ENCODE data around the gene DHX35. TPM values are rescaled to one million over a fixed set of nuclear protein-coding genes. Genes with fewer than 3 reads are reported as not detected.

The DHX35 gene
- total and polyA plus RNA-seq, 2 of the 8 experiments (the other 6 are each of a cell fraction or from before 2014, with no cell fraction given): 21.9 to 27.7 TPM

GRCh38 chr20:39045676-39046075 lies 83.5 kb downstream of the DHX35 start:
- Histone ChIP-seq H3K14ac (ENCODE audit: insufficient read length) (no peak overlapping the region), H3K27ac (ENCODE audit: low read depth, low read length) (no peak overlapping the region), H3K9ac (replicated peaks in 1 of 4; ENCODE audit: extremely low read depth in 1 of 4, low read depth in 3 of 4, low read length in 3 of 4) (no peak overlapping the region), H3K4me2 (ENCODE audit: insufficient read depth in 1 of 2, low read depth in 2 of 2, low read length in 2 of 2) (no peak overlapping the region), H3K79me2 (ENCODE audit: control insufficient read depth in 1 of 2, insufficient read depth in 2 of 2, low read length in 2 of 2) (no peaks in the 10 kb centered on the region), H2BK5ac (ENCODE audit: low read depth, low read length) (no peak overlapping the region), H2AK5ac (ENCODE audit: low read depth, low read length) (no peak overlapping the region), H3K23ac (ENCODE audit: insufficient read length) (no peak overlapping the region), H4K20me1 (replicated peaks in 1 of 2; ENCODE audit: control insufficient read depth in 1 of 2, insufficient read depth in 2 of 2, low read length in 2 of 2) (no peaks in the 10 kb centered on the region), H4K5ac (ENCODE audit: insufficient read length, low read depth, low read length) (no peak overlapping the region), H4K91ac (replicated peaks; ENCODE audit: insufficient read length, low read length) (no peak overlapping the region), H2AFZ (ENCODE audit: low read length) (no peak overlapping the region), H3K9me3 (ENCODE audit: insufficient read depth in 2 of 2, low read depth in 1 of 2, low read length in 1 of 2) (no peaks in the 10 kb centered on the region), H3K18ac (ENCODE audit: extremely low read depth, low read length) (no peak overlapping the region), H3K23me2 (ENCODE audit: low read depth, low read length) (peaks cover 6% of the 10 kb centered on the region), H2BK20ac (ENCODE audit: low read length) (no peak overlapping the region), H3K4me3 (ENCODE audit: extremely low read depth in 1 of 4, insufficient read depth in 2 of 4, low read depth in 3 of 4, low read length in 4 of 4) (no peak overlapping the region), H3K56ac (replicated peaks; ENCODE audit: insufficient read length, low read depth, low read length) (no peak overlapping the region), H2BK120ac (replicated peaks; ENCODE audit: low read depth, low read length) (no peak overlapping the region), H2BK12ac (ENCODE audit: low read depth, low read length) (no peak overlapping the region), H4K8ac (ENCODE audit: extremely low read depth, insufficient read depth, low read length) (no peak overlapping the region), H3K4ac (replicated peaks; ENCODE audit: insufficient read length, low read depth, low read length) (no peak overlapping the region), H3K27me3 (replicated peaks in 1 of 4; ENCODE audit: control insufficient read depth in 3 of 4, extremely low read depth in 1 of 4, insufficient read depth in 3 of 4, low read length in 3 of 4) (peaks cover 0 to 10% (median 6%) of the 10 kb centered on the region in 4 experiments; a peak in 4 of 7 replicates), H3K36me3 (ENCODE audit: control insufficient read depth in 2 of 4, insufficient read depth in 4 of 4, low read length in 3 of 4) (peaks cover 0 to 3% (median under 1%) of the 10 kb centered on the region in 4 experiments; a peak in 3 of 8 replicates), H3K79me1 (ENCODE audit: low read depth, low read length) (no peaks in the 10 kb centered on the region; the same call in 1 of the 2 replicates), H3K4me1 (replicated peaks in 1 of 4; ENCODE audit: control insufficient read depth in 3 of 4, insufficient read depth in 4 of 4, low read length in 3 of 4) (peaks cover 0 to 6% (median under 1%) of the 10 kb centered on the region in 4 experiments; a peak in 3 of 7 replicates), H2BK15ac (ENCODE audit: low read length) (no peak overlapping the region)
- WGBS, 2 experiments (ENCODE audit: extremely low coverage in 1 of 2, insufficient coverage in 1 of 2, insufficient read length in 1 of 2, insufficient replicate concordance in 2 of 2, low coverage in 1 of 2, low lambda C conversion rate in 2 of 2, missing lambda C conversion rate in 1 of 2): 93% methylated on average over 8 of the region's 8 CpGs; no CpG with 5 or more reads in 1 of the 2 experiments
- TF ChIP-seq RXRA (IDR thresholded peaks at IDR 0.05; ENCODE audit: insufficient read depth, low read depth, low read length): no peak
- TF ChIP-seq SIN3A (conservative IDR thresholded peaks at IDR 0.05 in 1 of 2, IDR thresholded peaks at IDR 0.05 in 1 of 2; ENCODE audit: low read depth in 1 of 2, low read length in 2 of 2): no peak
- no peak for TF ChIP-seq BCL11A (IDR thresholded peaks at IDR 0.05; ENCODE audit: low read depth in 2 of 2, low read length in 2 of 2)
- no peak for TF ChIP-seq RBBP5 (IDR thresholded peaks at IDR 0.05; ENCODE audit: borderline replicate concordance, low read depth, low read length)
- no peak for TF ChIP-seq RFX5 (IDR thresholded peaks at IDR 0.05; ENCODE audit: borderline replicate concordance, low read depth, low read length)
- no peak for TF ChIP-seq TAF1 (IDR thresholded peaks at IDR 0.05; ENCODE audit: low read depth, low read length)
- TF ChIP-seq HDAC6 (IDR thresholded peaks at IDR 0.05; ENCODE audit: low read depth, low read length): no peak
- no peak for TF ChIP-seq TCF12 (IDR thresholded peaks at IDR 0.05; ENCODE audit: low read depth, low read length)
- TF ChIP-seq FOSL1 (IDR thresholded peaks at IDR 0.05; ENCODE audit: insufficient read depth, low read depth, low read length): no peak
- no peak for TF ChIP-seq BACH1 (IDR thresholded peaks at IDR 0.05; ENCODE audit: low read length)
- TF ChIP-seq TAF7 (optimal IDR thresholded peaks at IDR 0.05; ENCODE audit: borderline replicate concordance, low read depth, low read length): no peak
- no peak for TF ChIP-seq ZNF274 (IDR thresholded peaks at IDR 0.05; ENCODE audit: borderline replicate concordance, extremely low read depth, low read length)
- CTCF ChIA-PET (ENCODE audit: partially characterized antibody): interaction anchor here (0.5 to 1.4 kb wide), 7 partner anchors 10 to 396 kb away, joined by 3 to 4 read pairs (median 3); no protein-coding TSS in a partner anchor
- POLR2A ChIA-PET (ENCODE audit: partially characterized antibody): interaction anchor here (1.5 kb wide), 2 partner anchors 8 to 49 kb away, joined by 3 read pairs; no protein-coding TSS in a partner anchor
- no peak for DNase-seq (ENCODE audit: low read depth in 1 of 2, low spot score in 2 of 2)
- FAIRE-seq: no peak
